Fibroblast of skin of left quadriceps (primary cell): ENCODE results near the gene AGRN.
"Not testable (repeated sequence)": the region's sequence is repeated elsewhere in the genome, so short reads cannot be mapped to it uniquely, and the experiment has no call there.

Source experiments
- DNase-seq, 2 experiments: peaks; one replicate each; pipeline ENCODE4 v3.0.0-alpha.2; 2013; ENCODE audit warnings: low read depth in 2 of 2

AGRN gene

GRCh38 chr1:1091344-1092148 is 71.6 kb downstream of the AGRN start:
- DNase-seq, result no peak

- no peak for DNase-seq
Measured at GRCh38 chr1:1092149-1092855, 72.4 kb downstream of the AGRN start.

- no peak for DNase-seq
Measured at GRCh38 chr1:1092894-1093609, 73.1 kb downstream of the AGRN start.

- no peak for DNase-seq
Measured at GRCh38 chr1:1093610-1093943, 73.7 kb downstream of the AGRN start.

GRCh38 chr1:1094981-1095380 is 75.1 kb downstream of the AGRN start:
- no peak for DNase-seq

GRCh38 chr1:1096136-1096535 is 76.2 kb downstream of the AGRN start:
- not testable (repeated sequence) for DNase-seq

- no peak for DNase-seq
Measured at GRCh38 chr1:1098681-1099421, 78.9 kb downstream of the AGRN start.

- no peak for DNase-seq
Measured at GRCh38 chr1:1099506-1100183, 79.7 kb downstream of the AGRN start.

- DNase-seq, result no peak
Measured at GRCh38 chr1:1100296-1100695, 80.4 kb downstream of the AGRN start.

- DNase-seq, result no peak
Measured at GRCh38 chr1:1101503-1101902, 81.6 kb downstream of the AGRN start.

- DNase-seq, result not testable (repeated sequence)
Measured at GRCh38 chr1:1104152-1104551, 84.2 kb downstream of the AGRN start.
